Body of pancreas (tissue), 4 donors: ENCODE data around the gene ACHE.

ENCODE experiments used
- CTCF ChIP-seq, 7 experiments: fragments of 450-650 bp in 4 of 7; fragments of 200-600 bp in 3 of 7; sonication (generic) in 3 of 7; IDR thresholded peaks; one replicate each; pipeline ENCODE4 v1.5.1; 2016 to 2019; ENCODE audit warnings: antibody characterized with exemption in 7 of 7
- POLR2A ChIP-seq, 3 donors: fragments of 450-650 bp; IDR thresholded peaks; one replicate each; pipeline ENCODE4 v1.6.1; 2016; ENCODE audit warnings: antibody characterized with exemption in 3 of 3, mild to moderate bottlenecking in 2 of 3

- TF ChIP-seq CTCF (IDR thresholded peaks at IDR 0.05): no peak
- no peak for TF ChIP-seq POLR2A (IDR thresholded peaks at IDR 0.05)
Measured at GRCh38 chr7:100891568-100892247, 4.0 kb downstream of the ACHE start.
